DND-41 (cell line): Measurements from ENCODE around the gene STAG2.

Source experiments
- ATAC-seq: fragments of 200-7000 bp; cut with Tn5 transposase; 3 replicates; pipeline ENCODE4 v1.9.1; 2021; ENCODE audit warnings: low read depth; ENCODE audit not compliant: insufficient read depth
- DNase-seq: peaks from one replicate; pipeline ENCODE4 v3.0.0-alpha.2; 2020
- H2AFZ ChIP-seq: 2 replicates; pipeline ENCODE4 v1.6.0; 2012; ENCODE audit warnings: low read depth, low read length
- H3K27ac ChIP-seq: 2 replicates; pipeline ENCODE4 v1.5.1; 2012; ENCODE audit warnings: low read length, inconsistent platforms
- H3K27me3 ChIP-seq: fragments of 200-600 bp; sonication (generic); 2 replicates; pipeline ENCODE4 v1.6.0; 2012; ENCODE audit warnings: low read length, mild to moderate bottlenecking, inconsistent platforms; ENCODE audit not compliant: insufficient read depth, poor library complexity
- H3K36me3 ChIP-seq: 2 replicates; pipeline ENCODE4 v1.5.1; 2012; ENCODE audit warnings: low read length, inconsistent platforms; ENCODE audit not compliant: insufficient read depth
- H3K4me1 ChIP-seq: 2 replicates; pipeline ENCODE4 v1.5.1; 2012; ENCODE audit warnings: mild to moderate bottlenecking, low read length; ENCODE audit not compliant: insufficient read depth
- H3K4me2 ChIP-seq: 2 replicates; pipeline ENCODE4 v1.6.0; 2012; ENCODE audit warnings: mild to moderate bottlenecking, moderate library complexity, low read length, inconsistent platforms; ENCODE audit not compliant: insufficient read depth
- H3K4me3 ChIP-seq, 2 experiments: fragments of 200-600 bp in 1 of 2; shearing (Covaris generic) in 1 of 2; 2 replicates each; pipeline ENCODE4 v1.5.1; 2012 to 2016; ENCODE audit warnings: inconsistent platforms in 2 of 2, low read length in 2 of 2, mild to moderate bottlenecking in 2 of 2, low read depth in 1 of 2, moderate library complexity in 1 of 2
- H3K79me2 ChIP-seq: 2 replicates; pipeline ENCODE4 v1.6.0; 2012; ENCODE audit warnings: low read length, inconsistent platforms; ENCODE audit not compliant: insufficient read depth
- H3K9ac ChIP-seq: 2 replicates; pipeline ENCODE4 v1.6.0; 2012; ENCODE audit warnings: low read depth, mild to moderate bottlenecking, inconsistent platforms, low read length, moderate library complexity
- H3K9me3 ChIP-seq: 2 replicates; pipeline ENCODE4 v1.5.1; 2012; ENCODE audit warnings: low read length, moderate library complexity, mild to moderate bottlenecking, inconsistent platforms; ENCODE audit not compliant: insufficient read depth, severe bottlenecking
- H4K20me1 ChIP-seq: 2 replicates; pipeline ENCODE4 v1.6.0; 2012; ENCODE audit warnings: low read length; ENCODE audit not compliant: insufficient read depth
- EZH2 ChIP-seq: IDR thresholded peaks from 3 replicates; pipeline ENCODE4 v1.6.1; 2012; ENCODE audit warnings: borderline replicate concordance, low read depth, mild to moderate bottlenecking, moderate library complexity, low read length, inconsistent platforms; ENCODE audit not compliant: severe bottlenecking
- TF ChIP-seq, protein P1 (sequence below): IDR thresholded peaks from 2 replicates; pipeline ENCODE4 v1.5.1; 2012; ENCODE audit warnings: borderline replicate concordance, low read length, moderate library complexity, mild to moderate bottlenecking; ENCODE audit not compliant: poor library complexity, severe bottlenecking; ENCODE audit errors: extremely low read depth

The STAG2 gene

DNA sequence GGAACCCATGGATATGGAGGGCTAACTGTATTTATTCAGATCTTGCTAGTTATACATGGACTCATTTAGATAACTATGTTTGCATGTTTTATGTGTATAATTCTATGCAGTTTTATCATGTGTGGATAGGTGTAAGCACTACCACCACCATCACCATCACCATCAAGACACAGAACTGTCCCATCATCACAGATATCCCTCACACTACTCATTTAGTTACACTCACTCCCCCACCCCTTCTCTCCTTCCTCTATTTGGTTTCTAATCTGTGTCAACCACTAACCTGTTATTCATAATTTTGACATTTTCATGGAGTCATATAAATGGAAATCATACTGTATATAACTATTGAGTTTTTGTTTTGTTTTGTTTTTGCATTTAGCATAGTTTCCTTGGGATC, 43.7 kb downstream of the STAG2 start:
- H4K20me1 ChIP-seq: peaks cover 65% of the 10 kb centered on the region
- ATAC-seq: no peak

DNA sequence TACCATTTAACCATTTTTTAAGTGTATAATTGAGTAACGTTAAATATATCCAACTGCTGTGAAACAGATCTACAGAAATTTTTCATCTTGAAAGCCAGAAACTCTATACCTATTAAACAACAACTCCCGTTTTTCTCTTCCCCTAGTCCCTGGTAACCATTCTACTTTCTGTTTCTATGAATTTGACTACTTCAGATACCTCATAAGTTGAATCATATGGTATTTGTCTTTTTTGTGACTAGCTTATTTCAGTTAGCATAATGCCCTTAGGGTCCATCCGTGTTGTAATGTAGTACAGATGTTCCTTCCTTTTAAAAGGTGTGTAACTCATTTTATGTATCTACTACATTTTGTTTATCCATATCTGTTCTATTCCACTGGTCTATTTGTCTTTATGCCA, 48.7 kb downstream of the STAG2 start:
- no peak for ATAC-seq
- no peak overlapping the region for H3K4me3 ChIP-seq
- no peak overlapping the region for H3K4me2 ChIP-seq
- H3K27ac ChIP-seq: no peak overlapping the region
- peaks cover 73% of the 10 kb centered on the region for H4K20me1 ChIP-seq
- TF ChIP-seq EZH2: no peak
- TF ChIP-seq, protein P1, sequence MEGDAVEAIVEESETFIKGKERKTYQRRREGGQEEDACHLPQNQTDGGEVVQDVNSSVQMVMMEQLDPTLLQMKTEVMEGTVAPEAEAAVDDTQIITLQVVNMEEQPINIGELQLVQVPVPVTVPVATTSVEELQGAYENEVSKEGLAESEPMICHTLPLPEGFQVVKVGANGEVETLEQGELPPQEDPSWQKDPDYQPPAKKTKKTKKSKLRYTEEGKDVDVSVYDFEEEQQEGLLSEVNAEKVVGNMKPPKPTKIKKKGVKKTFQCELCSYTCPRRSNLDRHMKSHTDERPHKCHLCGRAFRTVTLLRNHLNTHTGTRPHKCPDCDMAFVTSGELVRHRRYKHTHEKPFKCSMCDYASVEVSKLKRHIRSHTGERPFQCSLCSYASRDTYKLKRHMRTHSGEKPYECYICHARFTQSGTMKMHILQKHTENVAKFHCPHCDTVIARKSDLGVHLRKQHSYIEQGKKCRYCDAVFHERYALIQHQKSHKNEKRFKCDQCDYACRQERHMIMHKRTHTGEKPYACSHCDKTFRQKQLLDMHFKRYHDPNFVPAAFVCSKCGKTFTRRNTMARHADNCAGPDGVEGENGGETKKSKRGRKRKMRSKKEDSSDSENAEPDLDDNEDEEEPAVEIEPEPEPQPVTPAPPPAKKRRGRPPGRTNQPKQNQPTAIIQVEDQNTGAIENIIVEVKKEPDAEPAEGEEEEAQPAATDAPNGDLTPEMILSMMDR: no peak
- peaks cover 98% of the 10 kb centered on the region for H3K79me2 ChIP-seq
- no peaks in the 10 kb centered on the region for H3K4me1 ChIP-seq
- H3K36me3 ChIP-seq: no peaks in the 10 kb centered on the region; the same call in 1 of the 2 replicates
- no peak for DNase-seq
- no peaks in the 10 kb centered on the region for H3K27me3 ChIP-seq
- H2AFZ ChIP-seq: no peak overlapping the region
- no peaks in the 10 kb centered on the region for H3K9me3 ChIP-seq
- no peak overlapping the region for H3K9ac ChIP-seq

More for the DNA sequence above, 43.7 kb downstream of the STAG2 start:
- H3K27ac ChIP-seq: no peak overlapping the region
- no peaks in the 10 kb centered on the region for H3K4me1 ChIP-seq
- no peaks in the 10 kb centered on the region for H3K9me3 ChIP-seq
- no peak overlapping the region for H3K9ac ChIP-seq
- H2AFZ ChIP-seq: no peak overlapping the region
- DNase-seq: no peak
- TF ChIP-seq, protein P1: no peak
- no peak for TF ChIP-seq EZH2
- no peaks in the 10 kb centered on the region for H3K27me3 ChIP-seq
- peaks cover 97% of the 10 kb centered on the region for H3K79me2 ChIP-seq
- H3K4me2 ChIP-seq: no peak overlapping the region
- H3K36me3 ChIP-seq: peaks cover 10% of the 10 kb centered on the region
- H3K4me3 ChIP-seq: no peak overlapping the region

DNA sequence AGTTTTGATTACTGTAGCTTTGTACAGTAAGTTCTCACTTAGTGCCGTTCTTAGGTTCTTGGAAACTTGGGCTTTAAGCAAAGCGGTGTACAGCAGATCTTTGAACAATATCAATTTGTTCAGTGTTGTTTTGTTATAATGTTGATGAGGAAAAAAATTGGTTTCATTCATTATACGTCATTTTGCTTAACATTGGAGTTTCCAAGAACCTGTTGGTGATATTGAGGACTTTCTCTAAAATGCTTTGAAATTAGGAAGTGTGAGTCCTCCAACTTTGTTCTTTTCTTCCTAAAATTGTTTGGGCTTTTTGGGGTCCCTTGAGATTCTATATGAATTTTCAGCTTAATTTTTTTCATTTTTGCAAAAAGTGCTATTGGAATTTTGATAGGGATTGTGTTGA, 49.1 kb downstream of the STAG2 start:
- no peak overlapping the region for H2AFZ ChIP-seq
- no peak overlapping the region for H3K27ac ChIP-seq
- H3K4me2 ChIP-seq: no peak overlapping the region
- H3K36me3 ChIP-seq: no peaks in the 10 kb centered on the region; the same call in 1 of the 2 replicates
- ATAC-seq: no peak
- peaks cover 98% of the 10 kb centered on the region for H3K79me2 ChIP-seq
- H3K4me3 ChIP-seq: no peak overlapping the region
- no peaks in the 10 kb centered on the region for H3K9me3 ChIP-seq
- no peaks in the 10 kb centered on the region for H3K27me3 ChIP-seq
- TF ChIP-seq, protein P1: no peak
- no peak for TF ChIP-seq EZH2
- peaks cover 72% of the 10 kb centered on the region for H4K20me1 ChIP-seq
- no peak overlapping the region for H3K9ac ChIP-seq
- no peak for DNase-seq
- H3K4me1 ChIP-seq: no peaks in the 10 kb centered on the region

DNA sequence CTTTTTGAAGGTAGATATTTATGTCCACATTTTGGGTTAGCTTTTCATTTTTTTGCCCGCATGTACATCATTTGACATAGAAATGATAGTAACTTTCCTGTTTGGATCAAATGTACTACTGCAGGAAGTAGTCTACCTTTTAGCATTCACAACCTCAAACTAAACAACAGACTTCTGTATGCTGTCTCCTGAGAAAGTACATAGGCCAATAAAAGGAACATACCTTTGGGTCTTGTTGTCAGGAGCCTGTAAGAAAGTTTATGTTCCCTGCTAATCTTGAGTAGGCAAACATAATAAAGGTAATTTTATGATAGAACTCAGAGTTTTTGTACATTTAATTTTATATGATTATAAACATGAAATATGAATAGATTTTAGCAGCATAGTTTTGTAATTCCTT, 54.2 kb downstream of the STAG2 start:
- H2AFZ ChIP-seq: no peak overlapping the region
- H3K79me2 ChIP-seq: peaks cover 100% of the 10 kb centered on the region
- peaks cover 74% of the 10 kb centered on the region for H4K20me1 ChIP-seq
- no peaks in the 10 kb centered on the region; the same call in 1 of the 2 replicates for H3K36me3 ChIP-seq
- no peaks in the 10 kb centered on the region for H3K9me3 ChIP-seq
- H3K27me3 ChIP-seq: no peaks in the 10 kb centered on the region
- H3K4me3 ChIP-seq: no peak overlapping the region
- no peak overlapping the region for H3K4me2 ChIP-seq
- no peak overlapping the region for H3K27ac ChIP-seq
- no peak for DNase-seq
- H3K9ac ChIP-seq: no peak overlapping the region
- no peak for TF ChIP-seq EZH2
- TF ChIP-seq, protein P1: no peak
- no peaks in the 10 kb centered on the region for H3K4me1 ChIP-seq
- ATAC-seq: no peak
